ENCODE measurements around the gene SFXN2.

Gene SFXN2

DNA sequence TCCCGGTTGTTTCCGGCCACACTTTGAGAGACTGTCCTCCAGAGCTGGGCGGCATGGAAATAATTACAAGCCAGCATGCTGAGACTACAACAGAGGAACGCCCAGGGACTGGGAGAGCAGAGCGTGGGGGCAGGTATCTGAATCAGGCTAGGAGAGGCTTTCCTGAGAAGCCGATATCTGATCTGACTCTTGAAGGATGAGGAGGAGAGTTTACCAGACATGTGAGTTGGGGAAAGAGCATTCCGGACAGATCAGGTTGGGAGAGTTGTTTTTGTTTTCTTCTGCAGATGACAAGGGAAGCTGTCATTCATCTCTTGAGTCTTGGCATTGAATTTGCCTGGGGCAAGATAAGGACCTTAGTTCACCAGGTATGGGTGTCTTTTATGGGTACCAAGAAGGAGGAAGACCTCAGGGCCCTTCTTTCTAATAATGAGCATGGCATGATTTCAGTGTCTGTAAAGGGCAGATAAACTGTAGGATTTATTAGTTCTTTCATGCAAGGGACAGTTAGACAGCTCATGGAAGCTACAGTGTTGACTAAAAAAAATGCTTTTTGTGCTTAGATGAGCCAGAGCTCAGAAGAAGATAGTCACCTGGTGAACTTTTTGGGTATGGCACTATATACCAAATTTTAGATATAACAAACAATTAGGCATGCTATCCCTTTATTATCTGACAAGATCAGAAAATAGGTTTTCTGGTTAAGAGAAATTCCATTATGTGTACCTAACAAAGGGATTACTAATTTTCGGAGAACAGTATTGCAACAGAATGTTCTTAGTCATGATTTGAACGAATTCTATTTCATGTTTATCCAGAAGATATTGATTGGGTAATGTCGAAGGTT lies 65.5 kb downstream of the SFXN2 start:
- no peak for DNase-seq

DNA sequence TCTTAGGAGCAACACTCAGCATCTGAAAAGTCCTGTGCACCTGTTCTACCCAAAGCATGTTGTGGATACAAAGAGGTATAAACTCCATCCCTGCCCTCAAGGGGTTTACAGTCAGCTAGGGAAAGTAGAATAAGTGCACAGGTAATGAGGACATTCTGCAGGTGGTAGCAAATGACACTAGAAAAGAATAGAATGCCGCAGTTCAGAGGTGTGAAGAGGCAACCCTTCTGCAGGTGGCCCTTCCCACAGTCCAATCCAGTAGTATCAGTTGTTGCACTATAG lies 66.0 kb downstream of the SFXN2 start:
- DNase-seq, result no peak

DNA sequence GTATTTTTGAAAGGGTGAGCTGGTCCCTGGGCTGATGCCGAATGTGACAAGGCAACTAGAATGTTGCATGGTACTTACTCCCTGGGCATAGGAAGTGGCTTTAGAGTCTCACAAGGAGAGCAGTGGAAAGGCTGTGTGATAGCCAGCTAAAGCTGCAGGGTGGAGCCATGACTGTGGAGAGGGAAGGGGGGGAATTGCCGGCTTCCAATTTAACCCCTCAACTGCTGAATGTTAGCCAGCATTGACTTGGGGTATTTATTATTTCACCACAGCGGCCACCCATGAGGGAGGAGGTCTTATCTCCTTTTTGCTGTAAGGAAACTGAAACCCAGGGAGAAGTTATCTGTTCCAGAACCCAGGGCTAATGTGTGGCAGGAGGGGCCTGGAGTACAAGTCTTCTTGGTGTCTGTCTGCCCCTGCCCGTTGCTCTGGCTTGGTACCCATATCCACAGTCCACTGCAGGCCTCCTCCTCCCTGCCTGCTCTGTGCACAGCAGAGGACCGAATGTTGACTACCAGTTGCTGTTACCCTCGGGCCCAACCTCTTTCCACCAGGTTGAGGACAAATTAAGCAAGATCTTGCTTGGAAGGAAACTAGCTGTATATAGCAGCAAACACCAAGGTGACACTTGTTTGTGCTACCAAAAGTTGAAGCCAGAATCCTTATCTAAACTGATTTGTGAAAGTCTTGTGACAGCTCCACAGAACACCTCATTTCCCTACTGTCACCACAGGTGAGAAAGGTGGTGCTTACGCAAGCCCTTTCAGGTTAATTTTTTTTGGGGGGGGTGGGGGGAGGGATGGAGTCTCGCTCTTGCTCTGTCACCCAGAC lies 66.9 kb downstream of the SFXN2 start:
- DNase-seq, result no peak

DNA sequence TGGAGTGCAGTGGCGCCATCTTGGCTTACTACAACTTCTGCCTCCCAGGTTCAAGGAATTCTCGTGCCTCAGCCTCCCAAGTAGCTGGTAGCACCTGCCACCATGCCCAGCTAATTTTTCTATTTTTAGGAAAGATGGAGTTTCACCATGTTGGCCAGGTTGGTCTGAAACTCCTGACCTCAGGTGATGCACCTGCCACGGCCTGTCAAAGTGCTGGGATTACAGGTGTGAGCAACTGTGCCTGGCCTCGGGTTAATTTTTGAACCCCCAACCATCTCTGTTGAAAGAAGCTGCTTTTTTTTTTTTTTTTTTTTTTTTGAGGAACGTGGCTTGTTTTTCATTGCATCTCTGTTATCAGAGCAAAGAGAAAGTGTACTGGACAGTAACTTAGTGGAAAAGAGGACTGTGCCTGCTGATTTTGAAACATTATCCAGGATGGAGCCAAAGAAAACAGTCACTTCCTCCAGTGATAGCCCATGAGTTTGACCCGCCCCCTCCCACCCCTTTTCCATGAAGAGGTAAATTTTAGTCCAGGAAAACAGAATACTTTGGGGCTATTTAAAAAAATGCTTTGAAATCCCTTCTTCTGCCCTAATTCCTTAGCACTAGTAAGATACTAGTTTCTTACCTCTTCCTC lies 67.6 kb downstream of the SFXN2 start:
- no peak for DNase-seq

DNA sequence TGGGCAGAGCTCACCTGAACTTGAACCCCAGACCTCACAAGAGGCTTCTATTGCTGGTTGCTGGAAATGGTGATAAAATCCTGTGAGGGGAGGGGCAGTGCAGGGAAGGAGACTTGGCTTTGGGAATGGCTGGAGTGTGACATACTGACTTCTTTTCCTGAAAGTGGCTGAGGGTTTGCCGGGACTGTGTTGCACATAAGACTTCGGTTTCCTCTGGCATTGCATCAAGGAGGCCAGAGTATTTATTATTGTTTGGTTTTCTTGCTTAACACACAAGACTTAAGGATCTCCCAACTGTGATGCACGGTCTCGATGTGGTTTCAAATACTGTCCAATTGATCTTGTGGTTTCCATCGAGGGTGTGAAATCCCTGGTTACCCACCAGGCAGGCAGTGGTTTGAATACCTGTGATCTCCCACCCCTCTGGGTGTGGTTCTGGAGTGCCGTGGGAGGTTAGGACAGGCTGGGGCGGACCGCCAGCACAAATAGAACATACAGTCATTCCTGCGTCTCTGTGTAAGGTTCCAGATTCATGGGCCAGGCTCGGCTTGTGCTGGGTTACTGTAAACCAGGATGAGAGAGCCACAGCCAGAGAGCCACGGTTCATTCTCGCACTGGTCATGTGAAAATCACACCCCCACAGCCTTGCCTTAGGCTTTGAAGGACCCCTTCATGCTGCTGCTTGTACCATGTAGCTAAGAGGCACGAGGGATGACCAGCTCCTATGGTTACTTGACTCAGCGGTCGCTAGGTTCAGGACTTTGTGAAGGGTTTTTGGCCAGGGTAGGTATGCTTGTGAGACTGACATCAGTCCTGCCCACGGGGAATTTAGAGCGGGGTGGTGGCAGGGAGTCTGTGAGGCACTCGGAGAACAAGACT lies 68.5 kb downstream of the SFXN2 start:
- no peak for DNase-seq

DNA sequence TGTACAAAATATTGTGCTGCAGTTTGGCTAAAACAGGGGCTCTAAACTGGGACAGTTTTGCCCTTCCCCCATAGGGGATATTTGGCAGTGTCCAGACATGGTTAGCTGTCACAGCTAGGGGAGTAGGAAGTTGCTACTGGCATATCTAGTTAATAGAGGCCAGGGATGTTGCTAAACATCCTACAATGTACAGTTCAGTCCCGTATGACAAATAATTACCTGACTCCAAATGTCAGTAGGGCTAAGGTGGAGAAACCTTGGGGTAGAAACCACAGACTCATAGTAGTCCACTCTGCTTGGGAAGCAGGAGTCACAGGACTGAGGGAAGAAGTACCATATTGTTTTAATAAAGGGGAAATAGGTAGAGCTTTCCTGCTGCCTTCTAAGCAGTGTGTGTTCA lies 69.1 kb downstream of the SFXN2 start:
- DNase-seq, result no peak

DNA sequence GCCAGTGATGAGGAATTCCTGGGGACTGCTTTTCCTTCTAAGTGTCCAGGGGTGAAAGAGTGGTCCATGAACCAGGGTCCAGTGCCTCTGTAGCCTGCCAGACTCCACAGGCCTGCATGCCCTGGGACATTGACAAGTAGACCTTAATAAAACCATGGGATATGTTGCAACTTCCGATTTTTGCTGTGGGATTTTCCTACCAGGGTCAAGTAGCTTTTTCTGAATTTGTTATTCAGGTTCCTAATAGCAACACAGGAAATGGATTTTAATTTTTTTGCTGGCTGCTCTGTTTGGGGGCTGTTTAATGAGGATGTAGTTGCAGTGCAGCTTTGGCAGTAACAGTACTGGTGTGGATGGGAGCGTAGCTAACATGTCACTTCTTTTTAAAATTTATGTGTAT lies 71.4 kb downstream of the SFXN2 start:
- no peak for DNase-seq

DNA sequence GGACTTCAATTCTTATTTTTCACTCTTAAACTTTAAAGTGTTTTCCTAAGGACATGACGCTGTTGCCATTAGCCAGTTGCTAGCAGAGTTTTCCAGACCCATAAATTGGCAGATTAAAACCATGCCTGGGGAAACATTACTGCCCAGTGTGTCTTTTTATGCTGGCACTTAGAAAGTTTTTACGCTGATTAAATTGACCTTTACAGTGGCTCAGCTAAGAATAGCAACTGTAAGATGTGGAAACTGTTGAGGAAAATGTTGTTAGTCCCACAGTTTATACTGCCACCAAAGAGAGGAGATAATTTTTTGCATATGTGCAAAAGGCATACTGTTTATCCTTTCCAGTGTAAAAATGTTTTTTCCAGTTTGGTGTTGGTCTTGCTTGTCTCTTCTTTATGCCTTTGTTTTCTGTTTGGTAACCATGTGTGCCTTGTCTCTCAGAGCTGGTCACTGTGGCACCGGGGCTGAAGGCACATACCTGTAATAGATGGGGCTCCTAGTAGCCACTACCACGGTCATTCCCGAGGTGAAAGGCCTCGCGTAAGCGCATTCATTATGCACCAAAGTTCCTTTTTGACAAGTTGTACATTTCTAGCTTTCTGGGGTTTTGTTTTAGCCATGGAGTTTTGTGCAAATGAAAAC lies 77.4 kb downstream of the SFXN2 start:
- DNase-seq, result no peak
